A549 (cell line): ENCODE data around the gene ZCCHC24.

ENCODE experiments used
- CEBPB ChIP-seq, 2 experiments: fragments of >200 bp in 1 of 2; sonication (Bioruptor Twin) in 1 of 2; formaldehyde crosslinking in 1 of 2; IDR thresholded peaks; 2 replicates each; pipeline ENCODE4 v1.6.1; 2012 to 2016
- CTCF ChIP-seq: fragments of >200 bp; sonication (Bioruptor Twin); formaldehyde crosslinking; IDR thresholded peaks from 3 replicates; pipeline ENCODE4 v1.5.1; 2016
- JUNB ChIP-seq: fragments of >200 bp; sonication (Bioruptor Twin); formaldehyde crosslinking; IDR thresholded peaks from 2 replicates; pipeline ENCODE4 v1.6.1; 2016
- MYC ChIP-seq: IDR thresholded peaks from 2 replicates; pipeline ENCODE4 v1.6.1; 2012; ENCODE audit warnings: mild to moderate bottlenecking, inconsistent platforms, low read length, improper control_type of control experiment, borderline replicate concordance
- PBX3 ChIP-seq: IDR thresholded peaks from 2 replicates; pipeline ENCODE4 v1.6.1; 2012
- POLR2A ChIP-seq: IDR thresholded peaks from 2 replicates; pipeline ENCODE4 v1.6.1; 2012; ENCODE audit warnings: mild to moderate bottlenecking, low read length
- RARB ChIP-seq: fragments of 250-450 bp; sonication (Bioruptor Pico); IDR thresholded peaks from 2 replicates; pipeline ENCODE4 v1.8.0; 2021; ENCODE audit warnings: mild to moderate bottlenecking, moderate library complexity
- RFX5 ChIP-seq: fragments of 450-650 bp; IDR thresholded peaks from 2 replicates; pipeline ENCODE4 v1.7.1; 2014; ENCODE audit warnings: antibody characterized with exemption, mild to moderate bottlenecking, moderate library complexity
- TF ChIP-seq, protein P1 (sequence below): fragments of 450-650 bp; IDR thresholded peaks from 2 replicates; pipeline ENCODE4 v1.6.1; 2014; ENCODE audit warnings: antibody characterized with exemption

DNA sequence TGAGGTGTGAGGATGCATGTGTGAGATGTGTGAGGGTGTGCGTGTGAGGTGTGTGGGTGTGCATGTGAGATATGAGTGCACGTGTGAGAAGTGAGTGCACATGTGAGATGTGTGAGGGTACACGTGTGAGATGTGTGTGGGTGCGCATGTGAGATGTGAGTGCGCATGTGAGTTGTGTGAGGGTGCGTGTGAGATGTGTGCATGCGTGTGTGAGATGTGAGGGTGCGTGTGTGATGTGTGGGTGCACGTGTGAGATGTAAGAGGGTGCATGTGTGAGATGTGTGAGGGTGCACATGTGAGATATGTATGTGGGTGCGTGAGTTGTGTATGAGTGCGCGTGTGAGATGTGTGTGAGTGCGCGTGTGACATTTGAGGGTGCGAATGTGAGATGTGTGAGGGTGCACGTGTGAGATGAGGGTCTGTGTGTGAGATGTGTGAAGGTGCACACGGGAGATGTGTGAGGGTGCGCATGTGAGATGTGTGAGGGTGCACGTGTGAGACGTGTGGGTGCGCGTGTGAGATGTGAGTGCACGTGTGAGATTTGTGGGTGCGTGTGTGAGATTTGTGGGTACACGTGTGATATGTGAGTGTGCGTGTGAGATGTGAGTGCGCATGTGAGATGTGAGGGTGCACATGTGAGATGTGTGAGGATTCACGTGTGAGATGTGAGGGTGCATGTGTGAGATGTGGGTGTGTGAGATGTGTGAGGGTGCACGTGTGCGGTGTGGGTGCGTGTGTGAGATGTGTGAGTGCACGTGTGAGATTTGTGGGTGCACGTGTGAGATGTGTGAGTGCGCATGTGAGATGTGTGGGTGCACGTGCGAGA lies 67.7 kb downstream of the ZCCHC24 start:
- TF ChIP-seq MYC: no peak
- TF ChIP-seq CTCF: no peak
- no peak for TF ChIP-seq JUNB
- TF ChIP-seq CEBPB (IDR thresholded peaks at IDR 0.05): no peak
- TF ChIP-seq RFX5: no peak
- no peak for TF ChIP-seq POLR2A
- no peak for TF ChIP-seq PBX3
- TF ChIP-seq RARB (CRISPR knock-in tag): no peak
- TF ChIP-seq, protein P1, sequence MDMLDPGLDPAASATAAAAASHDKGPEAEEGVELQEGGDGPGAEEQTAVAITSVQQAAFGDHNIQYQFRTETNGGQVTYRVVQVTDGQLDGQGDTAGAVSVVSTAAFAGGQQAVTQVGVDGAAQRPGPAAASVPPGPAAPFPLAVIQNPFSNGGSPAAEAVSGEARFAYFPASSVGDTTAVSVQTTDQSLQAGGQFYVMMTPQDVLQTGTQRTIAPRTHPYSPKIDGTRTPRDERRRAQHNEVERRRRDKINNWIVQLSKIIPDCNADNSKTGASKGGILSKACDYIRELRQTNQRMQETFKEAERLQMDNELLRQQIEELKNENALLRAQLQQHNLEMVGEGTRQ: no peak
